ENCODE results near the gene MYO5A.
A peak's percentile ranks its signal among the peaks of the same experiment; 100 is the strongest.
"Not testable (repeated sequence)": the region's sequence is repeated elsewhere in the genome, so short reads cannot be mapped to it uniquely, and the experiment has no call there.

MYO5A gene

DNA sequence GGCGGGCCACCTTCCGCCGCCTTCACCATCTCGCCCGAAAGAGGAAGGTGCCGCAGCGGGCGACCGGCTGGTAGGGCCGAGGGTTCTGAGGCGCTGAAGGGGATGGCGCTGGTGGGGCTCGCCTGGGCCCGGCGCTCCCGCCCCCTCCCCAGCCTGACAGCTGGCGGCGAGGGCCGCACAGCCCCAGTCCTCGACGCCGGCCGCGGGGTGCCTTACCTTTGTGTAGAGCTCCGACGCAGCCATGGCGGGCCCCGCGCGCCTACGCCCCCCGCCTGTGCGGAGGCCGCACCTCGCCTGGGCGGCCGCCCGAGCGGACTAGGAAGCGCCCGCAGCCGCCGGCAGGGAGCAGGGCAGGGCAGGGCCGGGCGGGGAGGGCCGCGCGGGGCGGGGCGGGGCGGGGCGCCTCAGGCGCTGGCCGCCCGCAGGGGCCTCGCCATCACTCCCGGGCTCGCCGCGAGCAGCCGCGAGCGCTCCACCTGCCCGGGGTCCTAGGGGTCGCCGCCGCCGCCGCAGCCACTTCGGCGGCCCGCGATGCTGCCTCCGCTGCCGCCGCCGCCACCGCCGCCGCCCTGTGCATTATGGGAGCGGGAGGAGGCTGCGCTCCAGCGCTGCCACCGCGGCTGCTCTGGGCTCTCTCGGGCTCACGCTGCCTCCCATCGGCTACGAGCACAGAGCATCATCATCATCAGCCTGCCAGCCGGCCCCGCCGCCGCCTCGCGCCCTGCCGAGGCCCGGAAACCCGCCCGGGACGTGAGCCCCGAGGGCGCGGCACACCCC is at the start of gene MYO5A:
Gene MYO5A (minus strand): TSS at position 317 of the 777 bp plus-strand sequence. CDS start 74 bp downstream, at position 243.
- H3K27me3 ChIP-seq (ENCODE audit: control insufficient read depth, insufficient read depth, low read length) = no peaks in the 10 kb centered on the region
- peaks cover 2% of the 10 kb centered on the region for H3K79me2 ChIP-seq
- no peaks in the 10 kb centered on the region for H3K9me3 ChIP-seq (ENCODE audit: control insufficient read depth, low read length)
- H3K4me3 ChIP-seq (ENCODE audit: low read depth, low read length) = peak within 1 kb of the TSS; percentile 75
- H3K27ac ChIP-seq = peak within 1 kb of the TSS; percentile 83
- H3K36me3 ChIP-seq (ENCODE audit: control insufficient read depth, insufficient read depth, low read length) = no peaks in the 10 kb centered on the region
- H3K4me2 ChIP-seq (ENCODE audit: low read length) = peak within 1 kb of the TSS; percentile 81
- peak within 1 kb of the TSS; percentile 91 for H2AFZ ChIP-seq
- H3K4me1 ChIP-seq = no peaks in the 10 kb centered on the region
- H3K9ac ChIP-seq = peak within 1 kb of the TSS; percentile 53
- TF ChIP-seq, protein P1, sequence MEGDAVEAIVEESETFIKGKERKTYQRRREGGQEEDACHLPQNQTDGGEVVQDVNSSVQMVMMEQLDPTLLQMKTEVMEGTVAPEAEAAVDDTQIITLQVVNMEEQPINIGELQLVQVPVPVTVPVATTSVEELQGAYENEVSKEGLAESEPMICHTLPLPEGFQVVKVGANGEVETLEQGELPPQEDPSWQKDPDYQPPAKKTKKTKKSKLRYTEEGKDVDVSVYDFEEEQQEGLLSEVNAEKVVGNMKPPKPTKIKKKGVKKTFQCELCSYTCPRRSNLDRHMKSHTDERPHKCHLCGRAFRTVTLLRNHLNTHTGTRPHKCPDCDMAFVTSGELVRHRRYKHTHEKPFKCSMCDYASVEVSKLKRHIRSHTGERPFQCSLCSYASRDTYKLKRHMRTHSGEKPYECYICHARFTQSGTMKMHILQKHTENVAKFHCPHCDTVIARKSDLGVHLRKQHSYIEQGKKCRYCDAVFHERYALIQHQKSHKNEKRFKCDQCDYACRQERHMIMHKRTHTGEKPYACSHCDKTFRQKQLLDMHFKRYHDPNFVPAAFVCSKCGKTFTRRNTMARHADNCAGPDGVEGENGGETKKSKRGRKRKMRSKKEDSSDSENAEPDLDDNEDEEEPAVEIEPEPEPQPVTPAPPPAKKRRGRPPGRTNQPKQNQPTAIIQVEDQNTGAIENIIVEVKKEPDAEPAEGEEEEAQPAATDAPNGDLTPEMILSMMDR (IDR thresholded peaks at IDR 0.05) = no peak

DNA sequence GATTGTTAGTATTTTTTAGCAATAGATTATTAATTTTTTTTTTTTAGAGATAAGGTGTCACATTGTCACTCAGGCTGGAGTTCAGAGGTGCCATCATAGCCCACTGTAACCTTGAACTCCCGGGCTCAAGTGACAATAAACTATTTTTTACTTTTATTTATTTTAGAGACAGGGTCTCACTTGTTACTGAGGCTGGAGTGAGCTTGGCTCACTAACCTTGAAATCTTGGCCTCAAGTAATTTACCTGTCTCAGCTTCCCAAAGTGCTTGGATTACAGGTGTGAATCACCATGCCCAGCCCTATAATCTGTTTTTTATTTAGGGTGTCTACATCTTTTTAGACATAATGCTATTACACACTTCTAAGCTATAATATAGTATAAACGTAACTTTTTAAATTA is 48.0 kb upstream of the MYO5A start:
- Histone ChIP-seq H3K27ac (no peak overlapping the region), H3K9ac (no peak overlapping the region), H3K4me3 (ENCODE audit: low read depth, low read length) (no peak overlapping the region), H3K27me3 (ENCODE audit: control insufficient read depth, insufficient read depth, low read length) (no peaks in the 10 kb centered on the region), H3K9me3 (ENCODE audit: control insufficient read depth, low read length) (no peaks in the 10 kb centered on the region), H3K4me1 (no peaks in the 10 kb centered on the region), H3K36me3 (ENCODE audit: control insufficient read depth, insufficient read depth, low read length) (no peaks in the 10 kb centered on the region), H3K4me2 (ENCODE audit: low read length) (no peak overlapping the region), H3K79me2 (no peaks in the 10 kb centered on the region), H2AFZ (no peak overlapping the region)
- TF ChIP-seq, protein P1 (IDR thresholded peaks at IDR 0.05) = no peak

DNA sequence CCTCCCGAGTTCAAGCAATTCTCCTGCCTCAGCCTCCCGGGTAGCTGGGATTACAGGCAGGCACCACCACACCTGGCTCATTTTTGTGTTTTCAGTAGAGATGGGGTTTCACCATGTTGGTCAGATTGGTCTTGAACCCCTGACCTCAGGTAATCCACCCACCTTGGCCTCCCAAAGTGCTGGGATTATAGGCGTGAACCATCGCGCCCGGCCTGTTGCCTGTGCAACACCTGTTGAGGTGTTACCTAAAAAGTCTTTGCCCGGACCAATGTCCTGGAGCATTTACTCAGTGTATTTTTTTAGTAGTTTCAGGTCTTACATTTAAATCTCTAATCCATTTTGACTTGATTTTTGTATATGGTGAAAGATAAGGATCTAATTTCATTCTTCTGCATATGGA is 46.9 kb upstream of the MYO5A start:
- not testable (repeated sequence) for H3K4me3 ChIP-seq (ENCODE audit: low read depth, low read length); H3K4me2 ChIP-seq (ENCODE audit: low read length); H2AFZ ChIP-seq; H3K27ac ChIP-seq; H3K36me3 ChIP-seq (ENCODE audit: control insufficient read depth, insufficient read depth, low read length); H3K79me2 ChIP-seq; H3K9ac ChIP-seq; H3K27me3 ChIP-seq (ENCODE audit: control insufficient read depth, insufficient read depth, low read length); H3K9me3 ChIP-seq (ENCODE audit: control insufficient read depth, low read length); H3K4me1 ChIP-seq

DNA sequence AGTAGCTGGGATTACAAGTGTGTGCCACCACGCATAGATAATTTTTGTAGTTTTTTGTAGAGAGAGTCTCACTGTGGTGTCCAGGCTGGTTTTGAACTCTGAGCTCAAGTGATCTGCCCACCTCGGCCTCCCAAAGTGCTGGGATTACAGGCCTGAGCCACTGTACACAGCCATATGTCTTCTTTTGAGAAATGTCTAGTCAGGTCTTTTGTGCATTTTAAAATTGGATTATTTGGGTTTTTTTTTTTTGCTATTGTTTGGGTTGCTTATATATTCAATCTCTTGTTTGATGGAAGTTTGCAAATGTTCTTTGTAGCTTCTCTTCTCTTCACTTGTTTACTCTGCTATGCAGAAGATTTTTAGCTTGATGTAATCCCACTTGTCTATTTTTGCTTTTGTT is 46.4 kb upstream of the MYO5A start:
- Histone ChIP-seq H2AFZ (no peak overlapping the region), H3K27me3 (ENCODE audit: control insufficient read depth, insufficient read depth, low read length) (no peaks in the 10 kb centered on the region), H3K9ac (no peak overlapping the region), H3K4me2 (ENCODE audit: low read length) (no peak overlapping the region), H3K9me3 (ENCODE audit: control insufficient read depth, low read length) (no peaks in the 10 kb centered on the region), H3K27ac (no peak overlapping the region), H3K4me1 (no peaks in the 10 kb centered on the region), H3K79me2 (no peaks in the 10 kb centered on the region), H3K4me3 (ENCODE audit: low read depth, low read length) (no peak overlapping the region), H3K36me3 (ENCODE audit: control insufficient read depth, insufficient read depth, low read length) (no peaks in the 10 kb centered on the region)
- TF ChIP-seq, protein P1 (IDR thresholded peaks at IDR 0.05) = no peak

DNA sequence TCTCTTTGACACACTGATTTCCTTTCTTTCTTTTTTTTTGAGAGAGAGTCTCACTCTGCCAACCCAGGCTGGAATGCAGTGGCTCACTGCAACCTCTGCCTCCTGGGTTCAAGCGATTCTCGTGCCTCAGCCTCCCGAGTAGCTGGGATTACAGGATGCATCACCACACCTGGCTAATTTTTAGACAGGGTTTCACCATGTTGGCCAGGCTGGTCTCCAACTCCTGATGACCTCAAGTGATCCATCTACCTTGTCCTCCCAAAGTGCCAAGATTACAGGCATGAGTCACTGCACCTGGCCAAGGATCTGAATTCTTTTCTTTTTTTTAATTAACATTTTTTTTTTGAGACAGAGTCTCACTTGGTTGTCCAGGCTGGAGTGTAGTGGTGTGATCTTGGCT is 45.9 kb upstream of the MYO5A start:
- not testable (repeated sequence) for H3K27ac ChIP-seq; H3K4me3 ChIP-seq (ENCODE audit: low read depth, low read length); H3K27me3 ChIP-seq (ENCODE audit: control insufficient read depth, insufficient read depth, low read length); H3K9ac ChIP-seq; H3K4me2 ChIP-seq (ENCODE audit: low read length); H3K79me2 ChIP-seq; H3K9me3 ChIP-seq (ENCODE audit: control insufficient read depth, low read length); H3K4me1 ChIP-seq; H3K36me3 ChIP-seq (ENCODE audit: control insufficient read depth, insufficient read depth, low read length); H2AFZ ChIP-seq

Data from parathyroid adenoma (tissue), 2 donors.